DND-41 (cell line): ENCODE measurements around the gene GJC3.
"Not testable (repeated sequence)": the region's sequence is repeated elsewhere in the genome, so short reads cannot be mapped to it uniquely, and the experiment has no call there.

Experiments used
- ATAC-seq: fragments of 200-7000 bp; cut with Tn5 transposase; 3 replicates; pipeline ENCODE4 v1.9.1; 2021; ENCODE audit warnings: low read depth; ENCODE audit not compliant: insufficient read depth
- DNase-seq: peaks from one replicate; pipeline ENCODE4 v3.0.0-alpha.2; 2020
- H2AFZ ChIP-seq: 2 replicates; pipeline ENCODE4 v1.6.0; 2012; ENCODE audit warnings: low read depth, low read length
- H3K27ac ChIP-seq: 2 replicates; pipeline ENCODE4 v1.5.1; 2012; ENCODE audit warnings: low read length, inconsistent platforms
- H3K27me3 ChIP-seq: fragments of 200-600 bp; sonication (generic); 2 replicates; pipeline ENCODE4 v1.6.0; 2012; ENCODE audit warnings: low read length, mild to moderate bottlenecking, inconsistent platforms; ENCODE audit not compliant: insufficient read depth, poor library complexity
- H3K36me3 ChIP-seq: 2 replicates; pipeline ENCODE4 v1.5.1; 2012; ENCODE audit warnings: low read length, inconsistent platforms; ENCODE audit not compliant: insufficient read depth
- H3K4me1 ChIP-seq: 2 replicates; pipeline ENCODE4 v1.5.1; 2012; ENCODE audit warnings: mild to moderate bottlenecking, low read length; ENCODE audit not compliant: insufficient read depth
- H3K4me2 ChIP-seq: 2 replicates; pipeline ENCODE4 v1.6.0; 2012; ENCODE audit warnings: mild to moderate bottlenecking, moderate library complexity, low read length, inconsistent platforms; ENCODE audit not compliant: insufficient read depth
- H3K4me3 ChIP-seq, 2 experiments: fragments of 200-600 bp in 1 of 2; shearing (Covaris generic) in 1 of 2; 2 replicates each; pipeline ENCODE4 v1.5.1; 2012 to 2016; ENCODE audit warnings: inconsistent platforms in 2 of 2, low read length in 2 of 2, mild to moderate bottlenecking in 2 of 2, low read depth in 1 of 2, moderate library complexity in 1 of 2
- H3K79me2 ChIP-seq: 2 replicates; pipeline ENCODE4 v1.6.0; 2012; ENCODE audit warnings: low read length, inconsistent platforms; ENCODE audit not compliant: insufficient read depth
- H3K9ac ChIP-seq: 2 replicates; pipeline ENCODE4 v1.6.0; 2012; ENCODE audit warnings: low read depth, mild to moderate bottlenecking, inconsistent platforms, low read length, moderate library complexity
- H3K9me3 ChIP-seq: 2 replicates; pipeline ENCODE4 v1.5.1; 2012; ENCODE audit warnings: low read length, moderate library complexity, mild to moderate bottlenecking, inconsistent platforms; ENCODE audit not compliant: insufficient read depth, severe bottlenecking
- H4K20me1 ChIP-seq: 2 replicates; pipeline ENCODE4 v1.6.0; 2012; ENCODE audit warnings: low read length; ENCODE audit not compliant: insufficient read depth
- EZH2 ChIP-seq: IDR thresholded peaks from 3 replicates; pipeline ENCODE4 v1.6.1; 2012; ENCODE audit warnings: borderline replicate concordance, low read depth, mild to moderate bottlenecking, moderate library complexity, low read length, inconsistent platforms; ENCODE audit not compliant: severe bottlenecking
- TF ChIP-seq, protein P1 (sequence below): IDR thresholded peaks from 2 replicates; pipeline ENCODE4 v1.5.1; 2012; ENCODE audit warnings: borderline replicate concordance, low read length, moderate library complexity, mild to moderate bottlenecking; ENCODE audit not compliant: poor library complexity, severe bottlenecking; ENCODE audit errors: extremely low read depth

GJC3 gene

DNA sequence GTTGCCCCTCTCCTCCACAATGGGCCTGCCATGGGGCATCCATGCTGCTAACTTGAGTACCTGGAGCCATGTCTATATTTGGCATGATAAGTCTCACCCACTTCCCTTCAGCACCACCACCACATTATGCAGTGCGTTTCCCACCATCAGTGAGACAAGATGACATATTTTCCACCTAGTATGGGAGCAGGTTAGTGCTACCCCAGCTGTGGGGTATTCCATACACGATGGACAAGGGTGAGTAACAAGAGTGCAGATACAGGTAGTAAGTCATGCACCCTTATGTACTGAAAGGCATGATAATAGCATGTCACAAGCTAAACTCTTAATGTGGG is 31.4 kb downstream of the GJC3 start:
- no peak overlapping the region for H3K27ac ChIP-seq
- no peaks in the 10 kb centered on the region for H3K27me3 ChIP-seq
- TF ChIP-seq EZH2: no peak
- TF ChIP-seq, protein P1, sequence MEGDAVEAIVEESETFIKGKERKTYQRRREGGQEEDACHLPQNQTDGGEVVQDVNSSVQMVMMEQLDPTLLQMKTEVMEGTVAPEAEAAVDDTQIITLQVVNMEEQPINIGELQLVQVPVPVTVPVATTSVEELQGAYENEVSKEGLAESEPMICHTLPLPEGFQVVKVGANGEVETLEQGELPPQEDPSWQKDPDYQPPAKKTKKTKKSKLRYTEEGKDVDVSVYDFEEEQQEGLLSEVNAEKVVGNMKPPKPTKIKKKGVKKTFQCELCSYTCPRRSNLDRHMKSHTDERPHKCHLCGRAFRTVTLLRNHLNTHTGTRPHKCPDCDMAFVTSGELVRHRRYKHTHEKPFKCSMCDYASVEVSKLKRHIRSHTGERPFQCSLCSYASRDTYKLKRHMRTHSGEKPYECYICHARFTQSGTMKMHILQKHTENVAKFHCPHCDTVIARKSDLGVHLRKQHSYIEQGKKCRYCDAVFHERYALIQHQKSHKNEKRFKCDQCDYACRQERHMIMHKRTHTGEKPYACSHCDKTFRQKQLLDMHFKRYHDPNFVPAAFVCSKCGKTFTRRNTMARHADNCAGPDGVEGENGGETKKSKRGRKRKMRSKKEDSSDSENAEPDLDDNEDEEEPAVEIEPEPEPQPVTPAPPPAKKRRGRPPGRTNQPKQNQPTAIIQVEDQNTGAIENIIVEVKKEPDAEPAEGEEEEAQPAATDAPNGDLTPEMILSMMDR: no peak
- no peaks in the 10 kb centered on the region for H3K4me1 ChIP-seq
- no peak overlapping the region for H3K9ac ChIP-seq
- H3K4me2 ChIP-seq: no peak overlapping the region
- H3K4me3 ChIP-seq: no peak overlapping the region
- H3K9me3 ChIP-seq: no peaks in the 10 kb centered on the region
- DNase-seq: no peak
- H2AFZ ChIP-seq: no peak overlapping the region
- H4K20me1 ChIP-seq: 0 out of 2 replicates have a peak, but pooled peaks cover 3% of the 10 kb centered on the region
- no peak for ATAC-seq
- H3K36me3 ChIP-seq: peaks cover 47% of the 10 kb centered on the region
- no peaks in the 10 kb centered on the region for H3K79me2 ChIP-seq

DNA sequence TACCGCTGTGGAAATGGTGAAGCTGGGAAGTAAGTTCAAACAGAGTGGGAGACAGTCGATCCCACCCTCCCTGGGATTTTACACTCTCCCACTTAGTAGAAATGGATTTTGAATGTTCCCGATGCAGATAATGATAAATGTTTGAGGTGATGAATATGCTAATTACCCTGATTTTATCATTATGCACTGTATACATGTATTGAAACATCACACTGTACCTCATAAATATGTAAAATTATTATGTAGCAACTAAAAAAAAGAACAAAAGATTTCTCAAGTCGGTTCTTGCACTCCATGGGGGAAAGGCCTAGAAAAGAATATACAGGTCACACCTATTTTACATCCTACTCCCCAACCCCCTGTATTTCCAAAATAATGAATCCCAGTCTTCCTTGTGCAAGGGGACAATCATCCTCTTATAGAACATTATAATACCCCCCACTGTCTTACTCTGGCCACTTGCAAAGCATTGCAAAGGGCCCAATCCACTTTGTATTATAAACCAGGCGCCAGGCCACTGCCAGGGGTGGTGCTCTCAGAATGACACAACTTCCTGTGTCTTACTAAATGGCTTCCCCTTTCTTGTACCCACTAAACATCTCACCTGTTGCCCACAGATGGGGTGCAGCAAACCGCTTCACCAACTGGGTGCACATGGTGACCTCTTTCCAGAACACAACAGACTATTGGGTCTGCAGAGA is 31.9 kb downstream of the GJC3 start:
- TF ChIP-seq EZH2: no peak
- no peak overlapping the region for H3K27ac ChIP-seq
- no peaks in the 10 kb centered on the region for H3K4me1 ChIP-seq
- H3K79me2 ChIP-seq: no peaks in the 10 kb centered on the region
- no peak overlapping the region for H3K4me3 ChIP-seq
- DNase-seq (no peak), ATAC-seq (0 out of 3 replicates have a peak, but pooled peaks have one; percentile 28)
- H3K36me3 ChIP-seq: peaks cover 43% of the 10 kb centered on the region
- H3K27me3 ChIP-seq: no peaks in the 10 kb centered on the region
- no peak overlapping the region for H3K4me2 ChIP-seq
- H2AFZ ChIP-seq: no peak overlapping the region
- 0 out of 2 replicates have a peak, but pooled peaks cover 3% of the 10 kb centered on the region for H4K20me1 ChIP-seq
- no peak overlapping the region for H3K9ac ChIP-seq
- H3K9me3 ChIP-seq: no peaks in the 10 kb centered on the region

DNA sequence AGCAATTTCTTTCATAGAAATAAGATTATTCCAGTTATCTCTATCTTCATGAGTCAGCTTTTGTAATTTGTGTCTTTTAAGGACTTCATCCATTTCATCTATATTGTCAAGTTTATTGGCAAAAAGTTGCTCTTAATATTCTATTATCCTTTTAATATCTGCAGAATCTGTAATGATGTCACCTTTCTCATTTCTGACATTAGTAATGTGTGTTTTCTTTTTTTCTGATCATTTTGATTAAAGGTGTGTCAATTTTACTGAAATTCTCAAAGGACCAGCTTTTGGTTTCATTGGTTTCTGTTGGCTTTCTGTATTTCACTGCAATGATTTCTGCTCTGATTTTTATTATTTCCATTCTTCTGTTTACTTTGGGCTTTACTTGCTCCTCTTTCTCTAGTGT is 34.7 kb downstream of the GJC3 start:
- no peak overlapping the region for H3K4me2 ChIP-seq
- ATAC-seq: no peak

DNA sequence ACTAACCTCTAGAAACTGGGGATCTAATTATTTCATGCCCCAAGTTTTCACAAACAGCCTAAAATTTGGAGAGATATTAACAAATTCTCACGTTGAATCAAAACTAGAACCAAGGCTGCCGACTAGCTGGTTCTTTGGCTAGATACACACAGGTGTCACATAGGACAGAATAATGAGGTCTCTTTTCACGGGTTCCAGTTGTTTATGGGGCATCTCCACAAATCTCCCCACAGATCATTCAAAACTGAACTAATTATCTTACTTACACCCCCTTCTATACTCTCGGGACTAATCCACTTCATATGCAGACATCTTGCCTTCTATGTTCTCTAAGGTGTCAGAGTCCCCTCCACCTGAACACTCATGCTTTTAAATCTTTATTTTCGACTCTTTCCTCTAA is 36.1 kb downstream of the GJC3 start:
- Histone ChIP-seq H3K79me2 (no peaks in the 10 kb centered on the region), H3K9me3 (peaks cover 10% of the 10 kb centered on the region), H3K27me3 (no peaks in the 10 kb centered on the region), H3K36me3 (peaks cover 27% of the 10 kb centered on the region), H2AFZ (no peak overlapping the region), H3K4me3 (no peak overlapping the region), H3K4me2 (no peak overlapping the region), H4K20me1 (0 out of 2 replicates have a peak, but pooled peaks cover 3% of the 10 kb centered on the region), H3K27ac (no peak overlapping the region), H3K9ac (no peak overlapping the region), H3K4me1 (no peaks in the 10 kb centered on the region)
- DNase-seq: no peak
- no peak for TF ChIP-seq EZH2
- TF ChIP-seq, protein P1: no peak
- ATAC-seq: no peak

More for the DNA sequence above, 34.7 kb downstream of the GJC3 start:
- Histone ChIP-seq H3K27ac (no peak overlapping the region), H3K4me3 (no peak overlapping the region), H3K4me1 (no peaks in the 10 kb centered on the region), H3K79me2 (no peaks in the 10 kb centered on the region), H4K20me1 (0 out of 2 replicates have a peak, but pooled peaks cover 3% of the 10 kb centered on the region), H3K9ac (no peak overlapping the region), H3K36me3 (peaks cover 33% of the 10 kb centered on the region), H3K27me3 (no peaks in the 10 kb centered on the region), H3K9me3 (peaks cover 4% of the 10 kb centered on the region), H2AFZ (no peak overlapping the region)
- no peak for DNase-seq
- TF ChIP-seq EZH2: no peak
- TF ChIP-seq, protein P1: no peak

DNA sequence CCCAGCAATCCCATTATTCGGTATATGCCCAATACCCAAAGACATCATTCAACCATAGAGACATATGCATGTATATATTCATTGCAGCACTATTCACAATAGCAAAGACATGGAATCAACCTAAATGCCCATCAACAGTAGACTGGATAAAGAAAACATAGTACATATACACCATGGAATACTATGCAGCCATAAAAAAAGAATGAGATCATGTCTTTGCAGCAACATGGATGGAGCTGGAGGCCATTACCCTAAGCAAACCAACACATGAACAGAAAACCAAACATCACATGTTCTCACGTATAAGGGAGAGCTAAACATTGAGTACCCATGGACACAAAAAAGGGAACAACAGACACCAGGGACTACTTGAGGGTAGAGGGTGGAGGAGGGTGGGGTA is 39.1 kb downstream of the GJC3 start:
- H3K4me1 ChIP-seq, H2AFZ ChIP-seq, H3K9me3 ChIP-seq, H3K27ac ChIP-seq, DNase-seq, ATAC-seq, H3K4me2 ChIP-seq, H3K4me3 ChIP-seq, H4K20me1 ChIP-seq, H3K9ac ChIP-seq, H3K27me3 ChIP-seq, H3K79me2 ChIP-seq: not testable (repeated sequence)
- peaks cover 23% of the 10 kb centered on the region for H3K36me3 ChIP-seq

DNA sequence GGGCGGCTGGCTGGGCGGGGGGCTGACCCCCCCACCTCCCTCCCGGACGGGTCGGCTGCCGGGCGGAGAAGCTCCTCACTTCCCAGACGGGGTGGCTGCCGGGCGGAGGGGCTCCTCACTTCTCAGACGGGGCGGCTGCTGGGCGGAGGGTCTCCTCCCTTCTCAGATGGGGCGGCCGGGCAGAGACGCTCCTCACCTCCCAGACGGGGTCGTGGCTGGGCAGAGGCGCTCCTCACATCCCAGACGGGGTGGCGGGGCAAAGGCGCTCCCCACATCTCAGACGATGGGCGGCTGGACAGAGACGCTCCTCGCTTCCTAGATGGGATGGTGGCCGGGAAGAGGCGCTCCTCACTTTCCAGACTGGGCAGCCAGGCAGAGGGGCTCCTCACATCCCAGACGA is 41.1 kb downstream of the GJC3 start:
- not testable (repeated sequence) for H3K4me1 ChIP-seq, ATAC-seq, DNase-seq, H3K4me3 ChIP-seq, H3K4me2 ChIP-seq, H3K9ac ChIP-seq, H3K79me2 ChIP-seq, H4K20me1 ChIP-seq, H3K27me3 ChIP-seq, H3K27ac ChIP-seq, H2AFZ ChIP-seq, H3K9me3 ChIP-seq
- H3K36me3 ChIP-seq: peaks cover 23% of the 10 kb centered on the region
